ENCODE measurements around the gene SDHC. TPM values are rescaled to one million over a fixed set of nuclear protein-coding genes. Genes with fewer than 3 reads are reported as not detected.

SDHC gene
- total RNA-seq, 4 donors from 2014 or later: 22.9 to 66.3 (median 49.3) TPM

DNA sequence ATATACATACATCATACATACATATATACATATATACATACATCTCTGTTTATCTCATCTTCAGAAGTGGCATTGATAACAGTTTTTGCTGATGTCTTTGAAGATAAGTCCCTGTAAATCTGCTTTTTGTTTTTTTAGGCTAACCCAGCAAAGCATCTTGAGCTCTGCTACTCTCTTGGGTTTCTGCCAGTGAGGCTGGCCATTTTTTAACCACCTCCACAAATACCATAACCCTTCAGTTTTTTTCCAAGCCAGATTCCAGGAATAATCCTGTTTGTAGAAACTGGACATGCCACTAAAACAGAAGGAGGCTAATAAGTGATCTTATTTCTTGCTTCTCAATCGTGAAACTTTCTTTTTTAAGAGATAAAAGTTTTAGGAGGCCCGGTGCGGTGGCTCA, 21.6 kb downstream of the SDHC start:
- ATAC-seq (ENCODE audit: low FRiP score) (no peak), DNase-seq (ENCODE audit: low spot score) (no peak)

DNA sequence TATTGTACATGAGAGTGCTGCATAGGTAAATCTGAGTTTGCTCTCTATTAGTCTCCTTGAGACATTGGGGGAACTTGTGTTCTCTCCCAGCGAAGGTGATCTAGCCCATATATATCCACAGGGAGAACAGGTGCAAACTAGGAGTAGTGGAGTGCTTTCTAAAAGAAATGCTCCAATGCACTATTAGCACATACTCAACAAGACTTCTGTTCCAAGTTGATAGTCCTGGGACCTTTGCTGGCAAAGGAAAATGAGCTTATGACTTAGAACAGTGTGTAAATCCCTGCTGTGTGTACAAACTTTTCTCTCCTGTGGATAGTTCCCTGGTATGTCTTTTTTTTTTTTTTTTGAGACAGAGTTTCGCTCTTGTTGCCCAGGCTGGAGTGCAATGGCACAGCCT, 28.0 kb downstream of the SDHC start:
- no peak for ATAC-seq (ENCODE audit: low FRiP score)
- no peak for DNase-seq (ENCODE audit: low spot score)
- TF ChIP-seq, protein P1, sequence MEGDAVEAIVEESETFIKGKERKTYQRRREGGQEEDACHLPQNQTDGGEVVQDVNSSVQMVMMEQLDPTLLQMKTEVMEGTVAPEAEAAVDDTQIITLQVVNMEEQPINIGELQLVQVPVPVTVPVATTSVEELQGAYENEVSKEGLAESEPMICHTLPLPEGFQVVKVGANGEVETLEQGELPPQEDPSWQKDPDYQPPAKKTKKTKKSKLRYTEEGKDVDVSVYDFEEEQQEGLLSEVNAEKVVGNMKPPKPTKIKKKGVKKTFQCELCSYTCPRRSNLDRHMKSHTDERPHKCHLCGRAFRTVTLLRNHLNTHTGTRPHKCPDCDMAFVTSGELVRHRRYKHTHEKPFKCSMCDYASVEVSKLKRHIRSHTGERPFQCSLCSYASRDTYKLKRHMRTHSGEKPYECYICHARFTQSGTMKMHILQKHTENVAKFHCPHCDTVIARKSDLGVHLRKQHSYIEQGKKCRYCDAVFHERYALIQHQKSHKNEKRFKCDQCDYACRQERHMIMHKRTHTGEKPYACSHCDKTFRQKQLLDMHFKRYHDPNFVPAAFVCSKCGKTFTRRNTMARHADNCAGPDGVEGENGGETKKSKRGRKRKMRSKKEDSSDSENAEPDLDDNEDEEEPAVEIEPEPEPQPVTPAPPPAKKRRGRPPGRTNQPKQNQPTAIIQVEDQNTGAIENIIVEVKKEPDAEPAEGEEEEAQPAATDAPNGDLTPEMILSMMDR (IDR thresholded peaks at IDR 0.05): no peak

More for the DNA sequence above, 21.6 kb downstream of the SDHC start:
- TF ChIP-seq, protein P1 (IDR thresholded peaks at IDR 0.05): no peak

DNA sequence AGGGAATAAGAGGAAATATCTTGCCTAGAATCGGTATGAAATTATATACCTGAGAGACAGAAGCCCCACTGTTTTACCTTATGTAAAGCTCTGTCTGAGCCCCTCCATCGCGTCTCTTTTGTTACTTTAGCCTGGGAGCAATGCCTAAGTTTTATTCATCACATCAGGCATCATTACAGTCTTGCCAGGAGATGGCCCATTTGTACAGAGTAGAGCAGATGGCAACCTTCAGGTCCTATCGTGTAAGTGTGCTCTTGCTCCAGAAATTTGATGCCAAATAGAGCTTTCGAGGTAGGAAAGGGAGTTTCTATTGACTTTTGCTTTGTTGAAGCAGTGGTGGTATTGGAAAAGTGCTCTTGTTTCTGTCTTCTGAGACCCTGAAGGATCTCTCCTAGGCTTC, 28.6 kb downstream of the SDHC start:
- TF ChIP-seq, protein P1 (IDR thresholded peaks at IDR 0.05): no peak
- ATAC-seq (ENCODE audit: low FRiP score) (no peak), DNase-seq (ENCODE audit: low spot score) (no peak)

DNA sequence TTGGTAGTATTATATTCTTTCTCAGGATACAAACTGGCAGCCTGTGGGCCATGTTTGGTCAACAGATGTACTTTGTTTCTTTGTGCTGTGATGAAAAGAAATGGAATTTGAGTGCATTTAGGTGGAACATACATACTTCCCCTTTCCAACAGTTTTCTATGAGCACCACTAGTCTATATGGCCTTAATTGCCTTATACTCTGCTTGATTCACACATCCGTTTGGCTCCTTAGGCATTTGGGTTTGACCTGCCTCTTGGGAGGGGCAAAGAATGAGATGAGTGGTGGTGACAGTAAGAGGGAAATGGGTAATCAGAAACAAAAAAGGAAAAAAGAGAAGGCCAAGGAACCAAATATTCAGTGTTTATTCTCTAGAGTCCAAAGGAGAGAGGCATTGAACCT, 36.5 kb downstream of the SDHC start:
- ATAC-seq (ENCODE audit: low FRiP score) (no peak), DNase-seq (ENCODE audit: low spot score) (no peak)
- TF ChIP-seq, protein P1 (IDR thresholded peaks at IDR 0.05): no peak

DNA sequence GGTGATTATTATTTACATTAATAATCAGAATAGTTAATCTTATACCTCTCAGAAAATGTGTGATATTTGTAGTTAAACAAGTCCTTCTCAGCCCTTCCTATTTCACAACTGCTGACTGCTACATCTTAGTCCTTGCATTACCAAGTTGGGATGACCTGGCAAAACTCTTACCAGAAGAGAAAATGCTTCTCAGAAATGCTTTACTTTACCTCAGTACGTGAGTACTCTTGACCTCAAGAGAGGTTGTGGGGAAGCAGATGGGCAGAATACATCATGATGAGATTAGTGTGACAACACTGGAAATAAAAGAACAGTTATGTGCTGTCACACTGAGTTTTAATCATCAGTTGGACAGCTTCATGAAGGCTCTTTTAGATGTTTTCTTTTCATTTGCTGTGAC, 37.3 kb downstream of the SDHC start:
- TF ChIP-seq, protein P1 (IDR thresholded peaks at IDR 0.05): no peak
- no peak for DNase-seq (ENCODE audit: low spot score)
- ATAC-seq (ENCODE audit: low FRiP score): no peak

DNA sequence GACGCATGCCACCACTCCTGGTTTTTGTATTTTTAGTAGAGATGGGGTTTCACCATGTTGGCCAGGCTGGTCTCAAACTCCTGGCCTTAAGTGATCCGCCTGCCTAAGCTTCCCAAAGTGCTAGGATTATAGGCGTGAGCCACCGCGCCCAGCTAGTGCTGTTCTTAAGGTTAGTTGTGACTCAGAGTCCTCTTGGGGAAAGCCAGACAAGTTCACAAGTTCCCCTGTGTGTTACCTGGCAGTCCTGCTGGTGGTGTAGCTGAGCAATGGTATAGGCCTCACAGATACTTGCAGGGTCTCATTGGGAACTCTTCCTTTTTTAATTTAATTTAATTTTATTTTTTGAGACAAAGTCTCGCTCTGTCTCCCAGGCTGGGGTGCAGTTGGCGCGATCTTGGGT, 42.9 kb downstream of the SDHC start:
- DNase-seq (ENCODE audit: low spot score): no peak
- no peak for ATAC-seq (ENCODE audit: low FRiP score)
- TF ChIP-seq, protein P1 (IDR thresholded peaks at IDR 0.05): no peak

DNA sequence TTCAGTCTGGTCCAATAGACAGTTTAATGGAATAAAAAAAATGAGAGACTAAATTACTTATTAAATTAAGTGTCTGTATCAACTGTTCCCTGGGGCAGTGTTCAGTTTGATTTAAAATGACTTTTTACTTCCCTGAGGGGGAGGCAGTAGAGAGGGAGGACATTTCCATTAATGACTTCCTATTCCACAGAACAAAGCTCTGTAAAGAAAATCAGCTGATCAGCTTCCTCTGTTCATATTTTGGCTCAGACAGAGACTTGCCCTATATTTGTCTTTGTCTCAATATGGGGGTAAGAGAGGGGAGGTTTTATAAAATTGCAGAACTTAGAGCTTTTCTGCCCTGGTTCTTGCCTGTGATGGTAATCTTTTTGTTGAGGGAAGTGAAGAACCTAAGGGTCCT, 45.1 kb downstream of the SDHC start:
- ATAC-seq (ENCODE audit: low FRiP score) (no peak), DNase-seq (ENCODE audit: low spot score) (no peak)
- TF ChIP-seq, protein P1 (IDR thresholded peaks at IDR 0.05): no peak
